Pancreas (tissue), 10 donors: Measurements from ENCODE around the gene ZFP92. TPM values are rescaled to one million over a fixed set of nuclear protein-coding genes. Genes with fewer than 3 reads are reported as not detected.

ENCODE experiments used
- ATAC-seq, 4 donors: fragments of 200-7000 bp; cut with Tn5 transposase; one replicate each; pipeline versions ENCODE4 v1.8.0 to v1.9.1; 2020; ENCODE audit warnings: mild to moderate bottlenecking in 4 of 4, moderate library complexity in 4 of 4
- DNase-seq, 6 donors: peaks; one replicate each; pipeline ENCODE4 v3.0.0-alpha.2; 2020
- FAIRE-seq: peaks from 2 replicates; lab custom pipeline; 2012; peaks lifted over from hg19 to GRCh38; lab: Jason Lieb, UNC
- H3K27ac ChIP-seq, 4 donors: fragments of 200-600 bp; sonication (generic); 1 replicate in 3 of 4; 2 replicates in 1 of 4; pipeline versions ENCODE4 v1.5.0 to v1.8.0; 2020
- H3K27me3 ChIP-seq, 4 donors: fragments of 200-600 bp; one replicate each; pipeline ENCODE4 v1.8.0; 2021
- H3K36me3 ChIP-seq, 3 donors: fragments of 200-600 bp; sonication (generic) in 1 of 3; one replicate each; pipeline versions ENCODE4 v1.5.0 to v1.8.0; 2020 to 2021
- H3K4me1 ChIP-seq, 3 donors: fragments of 200-600 bp; one replicate each; pipeline ENCODE4 v1.8.0; 2021
- H3K4me3 ChIP-seq, 4 donors: fragments of 200-600 bp; sonication (generic) in 2 of 4; one replicate each; pipeline versions ENCODE4 v1.5.0 to v1.8.0; 2020 to 2021
- H3K9me3 ChIP-seq, 4 donors: fragments of 200-600 bp; one replicate each; pipeline ENCODE4 v1.8.0; 2021
- WGBS, 2 donors: extraction: QIAGEN DNeasy Blood & Tissue Kit; methylation state at CpG; one replicate each; pipeline ENCODE4 v1.1.7; 2013; 5-methylcytosine and 5-hydroxymethylcytosine counted together
- intact Hi-C, 3 donors: fragments of 100-400 bp; cut with DNase I; formaldehyde crosslinking; loops; one replicate each; pipeline versions ENCODE4 v1.11.1 to v1.14.2; 2022
- polyA plus RNA-seq, 2 donors: library from polyadenylated mRNA; stranded (reverse); fragments of 200-250 nt; gene quantifications; one replicate each; pipeline ENCODE4 v1.2.3, GENCODE V29; 2013
- total RNA-seq, 6 donors: library from RNA; stranded (reverse); fragmentation: NEBNext Ultra II Directional in 4 of 6; extraction: Animal tissue kit (Norgen Biotek cat#: 25700) in 4 of 6; gene quantifications; one replicate each; pipeline versions ENCODE4 v1.2.1 to v1.2.4, GENCODE V29; 2021 to 2023
- TF ChIP-seq, protein P1 (sequence below), 4 donors: fragments of 200-600 bp; sonication (generic) in 3 of 4; IDR thresholded peaks; one replicate each; pipeline versions ENCODE4 v1.5.0 to v1.8.0; 2021; ENCODE audit warnings: antibody characterized with exemption in 4 of 4
- donor health status: healthy with polysubstance abuse.
- donor health status: DM: no; HTN: no; CAD: no; lungs with moderate emphysema.
- donor health status: DM: no; HTN: no; CAD: no.
- donor health status: control.
- donor health status: control.
- donor health status: Bipolar disorder and iron deficiency.
- donor health status: DM: yes; HTN: yes; CAD: no.
- donor health status: DM: no; HTN: no; CAD: no.
- donor health status: DM: no; HTN: no; CAD: no.
- donor health status: DM: yes; HTN: yes; CAD: no.

Gene ZFP92
- total and polyA plus RNA-seq, 8 donors = 0.28 to 1.00 (median 0.41) TPM

DNA sequence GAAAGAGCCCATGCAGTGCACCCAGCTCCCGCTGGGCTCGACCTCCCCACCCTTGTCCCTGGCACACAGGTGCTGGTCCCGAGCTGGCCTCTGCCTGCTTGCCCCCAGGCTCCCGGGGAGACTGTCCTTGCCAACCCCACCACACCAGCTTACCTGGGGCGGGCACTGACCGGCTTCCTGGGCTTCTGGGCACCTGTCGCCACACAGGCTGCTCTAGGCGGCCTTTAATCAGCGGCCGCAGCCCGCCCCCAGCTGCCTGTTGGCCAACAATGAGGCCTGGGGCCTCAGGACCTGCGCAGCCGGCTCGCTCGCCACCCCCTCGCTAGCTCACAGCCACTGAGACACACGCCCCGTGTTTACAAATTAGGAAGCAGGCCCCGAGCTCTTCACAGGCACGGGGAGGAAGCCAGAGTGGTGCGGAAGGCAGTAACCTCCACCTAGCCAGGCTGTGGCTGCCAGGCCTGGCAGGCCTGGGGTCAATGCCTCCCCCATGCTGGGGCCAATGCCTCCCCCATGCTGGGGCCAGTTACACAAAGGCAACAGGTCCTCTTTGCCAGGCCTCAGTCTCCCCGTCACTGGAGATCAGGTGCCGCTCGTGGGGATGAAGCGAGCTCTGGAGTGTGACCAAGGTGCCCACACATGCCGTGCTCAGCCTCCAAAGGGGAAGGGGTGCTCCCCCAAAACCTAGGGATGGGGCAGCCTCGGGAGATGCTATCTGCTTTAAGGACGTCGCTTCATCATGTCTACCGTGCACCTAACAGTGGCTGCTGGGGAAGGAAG, 34.8 kb downstream of the ZFP92 start, which contains the start of gene TREX2:
Gene TREX2 (minus strand): TSS at position 201 of the 780 bp plus-strand sequence. CDS start 626 bp downstream, outside the sequence.
- TF ChIP-seq, protein P1, sequence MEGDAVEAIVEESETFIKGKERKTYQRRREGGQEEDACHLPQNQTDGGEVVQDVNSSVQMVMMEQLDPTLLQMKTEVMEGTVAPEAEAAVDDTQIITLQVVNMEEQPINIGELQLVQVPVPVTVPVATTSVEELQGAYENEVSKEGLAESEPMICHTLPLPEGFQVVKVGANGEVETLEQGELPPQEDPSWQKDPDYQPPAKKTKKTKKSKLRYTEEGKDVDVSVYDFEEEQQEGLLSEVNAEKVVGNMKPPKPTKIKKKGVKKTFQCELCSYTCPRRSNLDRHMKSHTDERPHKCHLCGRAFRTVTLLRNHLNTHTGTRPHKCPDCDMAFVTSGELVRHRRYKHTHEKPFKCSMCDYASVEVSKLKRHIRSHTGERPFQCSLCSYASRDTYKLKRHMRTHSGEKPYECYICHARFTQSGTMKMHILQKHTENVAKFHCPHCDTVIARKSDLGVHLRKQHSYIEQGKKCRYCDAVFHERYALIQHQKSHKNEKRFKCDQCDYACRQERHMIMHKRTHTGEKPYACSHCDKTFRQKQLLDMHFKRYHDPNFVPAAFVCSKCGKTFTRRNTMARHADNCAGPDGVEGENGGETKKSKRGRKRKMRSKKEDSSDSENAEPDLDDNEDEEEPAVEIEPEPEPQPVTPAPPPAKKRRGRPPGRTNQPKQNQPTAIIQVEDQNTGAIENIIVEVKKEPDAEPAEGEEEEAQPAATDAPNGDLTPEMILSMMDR (IDR thresholded peaks at IDR 0.05) = no peak
- ATAC-seq (no peak), FAIRE-seq (no peak), DNase-seq (peak in 1 of 6 donors; percentile 68)
- intact Hi-C loops = no loop called here
- H3K4me3 ChIP-seq = no peak within 1 kb of the TSS
- H3K9me3 ChIP-seq = no peaks in the 10 kb centered on the region
- no peaks in the 10 kb centered on the region for H3K27me3 ChIP-seq
- WGBS, 2 donors = 71 to 76% methylated on average over 28 to 30 of the region's 30 CpGs
- no peaks in the 10 kb centered on the region for H3K4me1 ChIP-seq
- no peaks in the 10 kb centered on the region for H3K36me3 ChIP-seq
- H3K27ac ChIP-seq = no peak within 1 kb of the TSS

DNA sequence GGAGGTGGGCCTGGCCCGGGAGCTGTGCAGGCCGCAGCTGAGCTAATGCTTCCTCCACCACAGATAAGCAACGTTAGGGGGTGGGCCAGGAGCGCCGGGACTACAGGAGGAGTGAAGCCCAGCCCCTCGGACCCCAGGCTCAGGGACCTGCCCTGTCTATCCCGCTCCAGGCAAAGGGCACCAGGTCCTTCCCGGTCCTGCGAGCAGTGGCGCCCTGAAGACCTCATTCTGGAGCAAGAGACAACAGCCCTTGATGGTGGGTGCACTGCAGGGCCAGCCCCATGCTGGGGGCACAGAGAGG, 35.3 kb downstream of the ZFP92 start:
- H3K27me3 ChIP-seq = no peaks in the 10 kb centered on the region
- no peaks in the 10 kb centered on the region for H3K4me1 ChIP-seq
- no peaks in the 10 kb centered on the region for H3K36me3 ChIP-seq
- FAIRE-seq = no peak
- TF ChIP-seq, protein P1 (IDR thresholded peaks at IDR 0.05) = no peak
- no peak overlapping the region for H3K27ac ChIP-seq
- H3K9me3 ChIP-seq = no peaks in the 10 kb centered on the region
- intact Hi-C loops = no loop called here
- ATAC-seq = no peak
- H3K4me3 ChIP-seq = no peak overlapping the region
- 70 to 72% methylated on average over 10 of the region's 10 CpGs for WGBS, 2 donors
- DNase-seq = peak in 1 of 6 donors; percentile 67

DNA sequence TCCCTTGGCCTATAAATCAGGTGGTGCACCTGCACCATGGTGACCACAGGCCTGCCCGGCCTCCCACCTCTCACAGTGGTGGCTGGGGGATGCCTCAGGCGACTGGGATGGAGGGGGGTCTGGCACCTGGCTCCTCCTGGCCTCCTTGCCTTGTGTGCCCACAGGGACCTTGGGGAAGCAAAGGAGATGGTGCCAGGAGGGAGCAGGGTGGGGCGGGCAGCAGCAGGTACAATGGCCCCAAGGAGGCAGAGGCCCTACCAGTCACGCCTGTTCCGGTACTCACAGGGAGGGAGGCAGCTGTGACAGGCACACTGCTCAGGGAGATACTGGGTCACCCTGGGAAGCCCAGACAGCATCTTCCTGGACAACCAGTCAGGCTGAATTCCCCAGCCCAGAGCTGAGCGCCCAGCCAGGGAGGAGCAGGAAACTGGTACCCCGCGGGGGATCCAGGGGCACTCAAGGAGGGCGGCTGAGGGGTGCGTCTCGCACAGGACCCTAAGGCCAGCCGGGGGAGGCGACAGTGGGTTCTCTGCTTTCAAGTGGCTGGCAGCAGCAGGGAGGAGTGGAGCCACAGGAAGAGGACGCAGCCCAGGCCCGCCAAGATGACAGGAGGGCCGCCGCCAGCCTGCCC, 35.8 kb downstream of the ZFP92 start:
- no peak for ATAC-seq
- WGBS, 2 donors = 84 to 92% methylated on average over 16 to 17 of the region's 17 CpGs
- no peak for FAIRE-seq

DNA sequence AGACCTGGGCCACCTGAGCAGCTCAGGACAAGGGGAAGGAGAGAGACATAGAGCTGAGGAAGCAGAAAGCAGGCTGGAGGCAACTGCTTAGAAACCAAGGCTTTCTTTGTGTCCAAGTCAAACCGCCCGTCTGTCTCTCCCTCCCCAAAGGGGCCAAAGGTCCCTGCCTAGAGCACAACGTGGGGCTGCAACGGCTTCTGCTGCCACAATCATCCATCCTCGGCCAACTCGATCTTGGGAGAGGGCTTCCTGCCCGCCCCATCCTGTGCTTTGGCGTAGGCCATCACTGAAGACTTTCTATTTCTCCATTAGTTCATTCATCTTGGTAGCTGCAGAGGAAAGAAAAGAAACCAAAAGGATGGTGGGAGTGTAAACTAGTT, 36.3 kb downstream of the ZFP92 start:
- TF ChIP-seq, protein P1 (IDR thresholded peaks at IDR 0.05) = no peak
- no peak overlapping the region for H3K4me3 ChIP-seq
- FAIRE-seq (no peak), ATAC-seq (no peak), DNase-seq (no peak)
- no peaks in the 10 kb centered on the region for H3K36me3 ChIP-seq
- H3K4me1 ChIP-seq = no peaks in the 10 kb centered on the region
- no peak overlapping the region for H3K27ac ChIP-seq
- H3K27me3 ChIP-seq = no peaks in the 10 kb centered on the region
- intact Hi-C loops = no loop called here
- no peaks in the 10 kb centered on the region for H3K9me3 ChIP-seq
- WGBS, 2 donors = 89 to 90% methylated on average over 8 of the region's 8 CpGs

More for the DNA sequence above, 35.8 kb downstream of the ZFP92 start:
- Histone ChIP-seq H3K4me1 (no peaks in the 10 kb centered on the region), H3K9me3 (no peaks in the 10 kb centered on the region), H3K4me3 (no peak overlapping the region), H3K27me3 (no peaks in the 10 kb centered on the region), H3K27ac (no peak overlapping the region), H3K36me3 (no peaks in the 10 kb centered on the region)
- peak in 1 of 6 donors; percentile 72 for DNase-seq
- intact Hi-C loops = no loop called here
- TF ChIP-seq, protein P1 (IDR thresholded peaks at IDR 0.05) = no peak
